ENCODE results near the gene TRIM65. TPM values are rescaled to one million over a fixed set of nuclear protein-coding genes. Genes with fewer than 3 reads are reported as not detected.

Gene TRIM65
- total and polyA plus RNA-seq, 8 donors, result 8.1 to 26.6 (median 10.6) TPM; not detected in 1

DNA sequence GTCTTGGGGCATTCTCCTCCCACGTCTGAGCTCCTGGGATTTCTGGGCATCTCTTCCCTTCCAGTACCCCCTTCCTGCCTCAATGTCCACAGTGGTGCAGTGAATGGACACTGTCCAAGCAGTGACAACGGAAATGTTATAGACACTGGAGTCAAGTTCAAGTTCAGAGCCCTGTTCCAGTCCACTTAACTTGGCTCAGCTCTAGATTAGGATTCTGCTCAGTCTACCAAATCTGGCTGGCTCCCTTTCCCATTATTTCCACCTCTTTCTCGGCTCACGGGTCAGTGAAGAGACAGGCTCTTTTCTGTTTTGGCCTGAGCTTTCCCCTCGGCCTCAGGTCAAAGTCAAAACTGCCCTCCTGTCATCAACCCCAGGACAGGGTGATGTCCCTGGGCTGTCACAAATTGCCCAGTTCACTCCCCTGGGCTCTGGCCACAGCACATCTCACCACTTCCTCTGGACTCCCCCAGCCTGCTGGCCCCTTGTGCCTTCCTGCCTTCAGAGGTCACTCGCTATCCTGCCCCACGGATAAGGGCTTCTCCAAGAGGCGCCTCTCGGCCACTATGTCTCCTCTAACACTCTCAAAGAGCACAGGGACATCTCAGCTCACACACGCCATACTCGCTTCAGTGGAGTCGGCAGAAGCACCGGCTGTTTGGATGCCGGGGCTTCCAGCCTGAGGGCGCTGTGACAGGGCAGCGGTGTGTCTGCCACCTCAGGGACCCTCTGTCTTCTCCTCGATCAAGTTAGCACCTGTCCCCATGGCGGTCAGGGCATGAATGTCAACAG lies 25.6 kb upstream of the TRIM65 start:
- TF ChIP-seq POLR2AphosphoS5 (IDR thresholded peaks at IDR 0.05), result no peak
- no peak for TF ChIP-seq EP300 (IDR thresholded peaks at IDR 0.05)
- TF ChIP-seq, protein P1, sequence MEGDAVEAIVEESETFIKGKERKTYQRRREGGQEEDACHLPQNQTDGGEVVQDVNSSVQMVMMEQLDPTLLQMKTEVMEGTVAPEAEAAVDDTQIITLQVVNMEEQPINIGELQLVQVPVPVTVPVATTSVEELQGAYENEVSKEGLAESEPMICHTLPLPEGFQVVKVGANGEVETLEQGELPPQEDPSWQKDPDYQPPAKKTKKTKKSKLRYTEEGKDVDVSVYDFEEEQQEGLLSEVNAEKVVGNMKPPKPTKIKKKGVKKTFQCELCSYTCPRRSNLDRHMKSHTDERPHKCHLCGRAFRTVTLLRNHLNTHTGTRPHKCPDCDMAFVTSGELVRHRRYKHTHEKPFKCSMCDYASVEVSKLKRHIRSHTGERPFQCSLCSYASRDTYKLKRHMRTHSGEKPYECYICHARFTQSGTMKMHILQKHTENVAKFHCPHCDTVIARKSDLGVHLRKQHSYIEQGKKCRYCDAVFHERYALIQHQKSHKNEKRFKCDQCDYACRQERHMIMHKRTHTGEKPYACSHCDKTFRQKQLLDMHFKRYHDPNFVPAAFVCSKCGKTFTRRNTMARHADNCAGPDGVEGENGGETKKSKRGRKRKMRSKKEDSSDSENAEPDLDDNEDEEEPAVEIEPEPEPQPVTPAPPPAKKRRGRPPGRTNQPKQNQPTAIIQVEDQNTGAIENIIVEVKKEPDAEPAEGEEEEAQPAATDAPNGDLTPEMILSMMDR (IDR thresholded peaks at IDR 0.05), result no peak
- TF ChIP-seq POLR2A (IDR thresholded peaks at IDR 0.05), result no peak
- intact Hi-C loops (cut with DNase I; ENCODE audit: low total_unique reads), result no loop called here
- no peak for DNase-seq
- no peak overlapping the region for H3K4me3 ChIP-seq
- H3K4me1 ChIP-seq, result no peaks in the 10 kb centered on the region
- H3K36me3 ChIP-seq, result peaks cover 5 to 64% (median 48%) of the 10 kb centered on the region in 4 donors
- 90 to 95% (median 93%) methylated on average over 18 of the region's 18 CpGs for WGBS, 5 donors
- no peaks in the 10 kb centered on the region for H3K9me3 ChIP-seq
- no peaks in the 10 kb centered on the region for H3K27me3 ChIP-seq
- no peak overlapping the region for H3K27ac ChIP-seq

DNA sequence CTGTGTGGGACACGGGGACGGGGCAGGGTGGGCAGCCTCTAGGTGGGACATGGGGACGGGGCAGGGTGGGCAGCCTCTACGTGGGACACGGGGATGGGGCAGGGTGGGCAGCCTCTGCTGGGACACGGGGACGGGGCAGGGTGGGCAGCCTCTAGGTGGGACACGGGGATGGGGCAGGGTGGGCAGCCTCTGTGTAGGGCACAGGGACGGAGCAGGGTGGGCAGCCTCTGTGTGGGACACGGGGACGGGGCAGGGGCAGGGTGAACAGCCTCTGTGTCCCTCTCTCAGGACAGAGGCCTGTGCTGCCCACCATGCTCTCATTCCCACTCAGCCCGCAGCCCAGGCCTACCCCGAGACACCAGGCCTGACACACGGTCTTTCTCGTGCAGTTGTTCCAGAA lies 24.8 kb upstream of the TRIM65 start:
- TF ChIP-seq, protein P1 (IDR thresholded peaks at IDR 0.05), result no peak
- TF ChIP-seq POLR2A (IDR thresholded peaks at IDR 0.05) (no peak), EP300 (IDR thresholded peaks at IDR 0.05) (no peak), POLR2AphosphoS5 (IDR thresholded peaks at IDR 0.05) (no peak)
- H3K4me1 ChIP-seq, result no peaks in the 10 kb centered on the region
- no peak overlapping the region for H3K27ac ChIP-seq
- peaks cover 5 to 71% (median 47%) of the 10 kb centered on the region in 4 donors for H3K36me3 ChIP-seq
- no peaks in the 10 kb centered on the region for H3K27me3 ChIP-seq
- WGBS, 5 donors, result 93 to 96% (median 95%) methylated on average over 10 to 15 of the region's 15 CpGs
- H3K9me3 ChIP-seq, result no peaks in the 10 kb centered on the region
- H3K4me3 ChIP-seq, result no peak overlapping the region
- DNase-seq, result no peak
- intact Hi-C loops (cut with DNase I; ENCODE audit: low total_unique reads), result no loop called here

DNA sequence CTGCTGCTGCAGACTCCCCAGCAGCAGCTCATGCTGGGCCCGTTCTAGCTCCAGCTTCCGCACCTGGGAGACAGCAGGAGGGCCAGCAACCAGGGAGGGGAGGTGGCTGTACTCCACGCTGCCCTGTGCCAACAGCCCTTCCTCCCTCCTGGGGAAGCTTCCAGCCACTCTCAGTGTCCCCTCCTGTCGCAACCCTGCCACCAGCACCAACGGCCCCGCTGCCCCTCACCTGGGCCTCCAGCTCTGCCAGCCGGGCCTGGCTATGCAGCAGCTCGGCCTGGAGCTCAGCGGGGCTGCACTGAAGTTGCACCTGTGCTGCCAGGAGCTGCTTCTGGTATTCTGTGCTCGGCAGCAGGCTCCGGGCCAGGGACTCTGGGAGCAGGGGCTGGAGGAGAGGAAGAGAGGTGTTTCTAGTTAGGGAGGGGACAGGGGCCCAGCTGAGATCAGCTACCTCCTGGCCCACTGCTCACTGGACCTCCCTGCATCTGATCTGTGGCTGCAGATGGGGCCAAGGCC lies 23.4 kb upstream of the TRIM65 start:
- H3K9me3 ChIP-seq, result no peaks in the 10 kb centered on the region
- H3K36me3 ChIP-seq, result peaks cover 5 to 60% (median 37%) of the 10 kb centered on the region in 4 donors
- no peak for DNase-seq
- no peak overlapping the region for H3K27ac ChIP-seq
- WGBS, 5 donors, result 89 to 100% (median 91%) methylated on average over 6 to 11 of the region's 11 CpGs
- intact Hi-C loops (cut with DNase I; ENCODE audit: low total_unique reads), result no loop called here
- TF ChIP-seq, protein P1 (IDR thresholded peaks at IDR 0.05), result no peak
- TF ChIP-seq POLR2A (IDR thresholded peaks at IDR 0.05) (no peak), EP300 (IDR thresholded peaks at IDR 0.05) (no peak), POLR2AphosphoS5 (IDR thresholded peaks at IDR 0.05) (no peak)
- no peaks in the 10 kb centered on the region for H3K4me1 ChIP-seq
- no peak overlapping the region for H3K4me3 ChIP-seq
- H3K27me3 ChIP-seq, result no peaks in the 10 kb centered on the region

DNA sequence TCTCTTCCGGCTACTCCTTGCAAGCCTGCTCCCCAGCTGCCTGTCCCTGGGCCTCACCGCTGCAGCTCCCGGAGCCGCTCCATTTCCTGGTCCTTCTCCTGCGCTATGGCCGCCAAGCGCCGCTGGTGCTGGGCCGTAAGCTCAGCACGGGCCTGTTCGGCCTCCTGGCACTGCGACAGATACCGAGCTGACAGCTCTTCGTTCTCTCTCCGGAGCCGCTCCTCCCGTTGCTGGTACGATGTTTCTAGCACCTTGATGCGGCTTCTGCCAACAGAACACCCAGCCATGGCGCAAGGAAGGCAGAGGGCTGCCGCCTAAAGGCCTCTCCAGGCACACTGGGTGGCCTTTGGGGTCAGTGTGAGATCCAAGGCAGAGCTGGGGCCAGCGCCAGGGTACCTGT lies 22.9 kb upstream of the TRIM65 start:
- TF ChIP-seq POLR2A (IDR thresholded peaks at IDR 0.05), result no peak
- no peaks in the 10 kb centered on the region for H3K9me3 ChIP-seq
- peaks cover 5 to 60% (median 37%) of the 10 kb centered on the region in 4 donors for H3K36me3 ChIP-seq
- no peak overlapping the region for H3K4me3 ChIP-seq
- intact Hi-C loops (cut with DNase I; ENCODE audit: low total_unique reads), result loop anchor here (5.0 kb wide), 1 partner anchor 88 kb away; no protein-coding TSS in a partner anchor
- no peaks in the 10 kb centered on the region for H3K4me1 ChIP-seq
- no peak for DNase-seq
- no peaks in the 10 kb centered on the region for H3K27me3 ChIP-seq
- WGBS, 5 donors, result 95 to 99% (median 95%) methylated on average over 21 to 22 of the region's 22 CpGs
- no peak overlapping the region for H3K27ac ChIP-seq
